Iris pigment epithelial cell (primary cell): ENCODE measurements around the gene INCENP.
"Not testable (repeated sequence)": the region's sequence is repeated elsewhere in the genome, so short reads cannot be mapped to it uniquely, and the experiment has no call there.

Experiments used
- DNase-seq: peaks from one replicate; pipeline ENCODE4 v3.0.0-alpha.2; 2011; ENCODE audit warnings: low read depth

INCENP gene

GRCh38 chr11:62171261-62171723, 47.5 kb downstream of the INCENP start:
- peak; percentile 81 for DNase-seq

GRCh38 chr11:62172294-62172693, 48.5 kb downstream of the INCENP start:
- no peak for DNase-seq

- DNase-seq = no peak
These were observed 53.0 kb downstream of the INCENP start for GRCh38 chr11:62176766-62177165.

GRCh38 chr11:62179995-62180394, 56.2 kb downstream of the INCENP start:
- DNase-seq = no peak

- no peak for DNase-seq
These were observed 57.3 kb downstream of the INCENP start for GRCh38 chr11:62181097-62181496.

- DNase-seq = no peak
These were observed 58.5 kb downstream of the INCENP start for GRCh38 chr11:62182147-62182891.

GRCh38 chr11:62186195-62186594, 62.4 kb downstream of the INCENP start:
- no peak for DNase-seq

- DNase-seq = no peak
These were observed 66.2 kb downstream of the INCENP start, which contains the start of gene SCGB1D1 for GRCh38 chr11:62190011-62190410. TSS of gene SCGB1D1 (plus strand) at chr11:62190216. CDS start at chr11:62190285, 69 bp downstream.

- peak; percentile 8 for DNase-seq
These were observed 70.1 kb downstream of the INCENP start for GRCh38 chr11:62193952-62194351.

- DNase-seq = not testable (repeated sequence)
These were observed 71.2 kb downstream of the INCENP start for GRCh38 chr11:62195010-62195409.

GRCh38 chr11:62195945-62196344, 72.1 kb downstream of the INCENP start:
- DNase-seq = no peak

- DNase-seq = not testable (repeated sequence)
These were observed 73.6 kb downstream of the INCENP start for GRCh38 chr11:62197400-62197799.

GRCh38 chr11:62201376-62201775, 77.6 kb downstream of the INCENP start:
- DNase-seq = no peak
